ENCODE measurements around the gene LHB. TPM values are rescaled to one million over a fixed set of nuclear protein-coding genes. Genes with fewer than 3 reads are reported as not detected.

Gene LHB
- total RNA-seq, 1 donor from 2014 or later: 0.48 TPM

- Histone ChIP-seq H3K36me3 (ENCODE audit: insufficient read depth, low read length) (no peaks in the 10 kb centered on the region), H3K27me3 (ENCODE audit: insufficient read depth, low read length) (no peaks in the 10 kb centered on the region), H3K4me3 (ENCODE audit: insufficient read depth, low read depth, low read length) (peak overlapping the region; percentile 80), H3K4me1 (ENCODE audit: insufficient read depth, low read length) (peaks cover 23% of the 10 kb centered on the region), H3K9me3 (ENCODE audit: insufficient read depth, low read depth, low read length) (no peaks in the 10 kb centered on the region), H2AFZ (ENCODE audit: low read depth, low read length) (peak overlapping the region; percentile 78), H3K4me2 (ENCODE audit: low read length) (peak overlapping the region; percentile 93), H3K27ac (ENCODE audit: low read depth, low read length) (peak overlapping the region; percentile 83), H3K9ac (ENCODE audit: low read length) (peak overlapping the region; percentile 93), H3K79me2 (ENCODE audit: insufficient read depth, low read length) (peaks cover 76% of the 10 kb centered on the region), H4K20me1 (ENCODE audit: insufficient read depth, low read length) (peaks cover 44% of the 10 kb centered on the region)
- Mint-ChIP-seq H3K36me3 (ENCODE audit: low read depth, unreplicated experiment) (peaks cover 7% of the 10 kb centered on the region), H3K9me3 (ENCODE audit: unreplicated experiment) (peaks cover 2% of the 10 kb centered on the region), H3K27ac (ENCODE audit: unreplicated experiment) (peak overlapping the region; percentile 93), H3K4me1 (ENCODE audit: low read depth, unreplicated experiment) (peaks cover 31% of the 10 kb centered on the region), H3K4me3 (ENCODE audit: unreplicated experiment) (peak overlapping the region; percentile 99), H3K27me3 (ENCODE audit: low read depth, unreplicated experiment) (no peaks in the 10 kb centered on the region)
- DNase-seq (ENCODE audit: low read depth) (no peak), FAIRE-seq (no peak)
- TF ChIP-seq EZH2 (IDR thresholded peaks at IDR 0.05; ENCODE audit: insufficient read depth, low read length) (no peak), CTCF (IDR thresholded peaks at IDR 0.05; ENCODE audit: insufficient read depth, low read depth, low read length) (no peak)
Measured at GRCh38 chr19:48994035-48994386, 22.9 kb downstream of the LHB start.

- peak within 1 kb of the TSS; percentile 97 for H3K27ac Mint-ChIP-seq (ENCODE audit: unreplicated experiment)
- Histone ChIP-seq H3K79me2 (ENCODE audit: insufficient read depth, low read length) (peaks cover 74% of the 10 kb centered on the region), H3K27ac (ENCODE audit: low read depth, low read length) (peak within 1 kb of the TSS; percentile 83)
Measured at GRCh38 chr19:48993175-48994034, 23.5 kb downstream of the LHB start, which contains the start of the genes GYS1 and RUVBL2. TSS of gene GYS1 (minus strand) at chr19:48993309. CDS start at chr19:48993112, 197 bp downstream. TSS of gene RUVBL2 (plus strand) at chr19:48993887. CDS start at chr19:48993912, 25 bp downstream.

More at GRCh38 chr19:48993175-48994034, 23.5 kb downstream of the LHB start, which contains the start of the genes GYS1 and RUVBL2:
- H3K4me1 Mint-ChIP-seq (ENCODE audit: low read depth, unreplicated experiment): peaks cover 31% of the 10 kb centered on the region
- H3K4me3 Mint-ChIP-seq (ENCODE audit: unreplicated experiment): peak within 1 kb of the TSS; percentile 99
- peak within 1 kb of the TSS; percentile 93 for H3K4me2 ChIP-seq (ENCODE audit: low read length)
- H2AFZ ChIP-seq (ENCODE audit: low read depth, low read length): peak within 1 kb of the TSS; percentile 78
- peaks cover 44% of the 10 kb centered on the region for H4K20me1 ChIP-seq (ENCODE audit: insufficient read depth, low read length)
- H3K9me3 ChIP-seq (ENCODE audit: insufficient read depth, low read depth, low read length): no peaks in the 10 kb centered on the region
- H3K9me3 Mint-ChIP-seq (ENCODE audit: unreplicated experiment): peaks cover 2% of the 10 kb centered on the region
- DNase-seq (ENCODE audit: low read depth): peak; percentile 96
- H3K36me3 Mint-ChIP-seq (ENCODE audit: low read depth, unreplicated experiment): peaks cover 7% of the 10 kb centered on the region
- H3K4me1 ChIP-seq (ENCODE audit: insufficient read depth, low read length): peaks cover 23% of the 10 kb centered on the region
- no peak for TF ChIP-seq EZH2 (IDR thresholded peaks at IDR 0.05; ENCODE audit: insufficient read depth, low read length)
- peak; percentile 63 for TF ChIP-seq CTCF (IDR thresholded peaks at IDR 0.05; ENCODE audit: insufficient read depth, low read depth, low read length)
- peak; percentile 56 for FAIRE-seq
- H3K9ac ChIP-seq (ENCODE audit: low read length): peak within 1 kb of the TSS; percentile 93
- H3K4me3 ChIP-seq (ENCODE audit: insufficient read depth, low read depth, low read length): peak within 1 kb of the TSS; percentile 80
- H3K36me3 ChIP-seq (ENCODE audit: insufficient read depth, low read length): no peaks in the 10 kb centered on the region
- no peaks in the 10 kb centered on the region for H3K27me3 Mint-ChIP-seq (ENCODE audit: low read depth, unreplicated experiment)
- no peaks in the 10 kb centered on the region for H3K27me3 ChIP-seq (ENCODE audit: insufficient read depth, low read length)

Data from astrocyte (in vitro differentiated cells and primary cell).